DMS153 treated with DMSO at 0.1 percent for 48 hours (cell line): ENCODE data around the gene CCDC85C.

ENCODE experiments used
- DNase-seq: peaks from one replicate; lab custom pipeline; 2025; ENCODE audit not compliant: unreplicated experiment; lab: John Stamatoyannopoulos, UW

Gene CCDC85C

DNA sequence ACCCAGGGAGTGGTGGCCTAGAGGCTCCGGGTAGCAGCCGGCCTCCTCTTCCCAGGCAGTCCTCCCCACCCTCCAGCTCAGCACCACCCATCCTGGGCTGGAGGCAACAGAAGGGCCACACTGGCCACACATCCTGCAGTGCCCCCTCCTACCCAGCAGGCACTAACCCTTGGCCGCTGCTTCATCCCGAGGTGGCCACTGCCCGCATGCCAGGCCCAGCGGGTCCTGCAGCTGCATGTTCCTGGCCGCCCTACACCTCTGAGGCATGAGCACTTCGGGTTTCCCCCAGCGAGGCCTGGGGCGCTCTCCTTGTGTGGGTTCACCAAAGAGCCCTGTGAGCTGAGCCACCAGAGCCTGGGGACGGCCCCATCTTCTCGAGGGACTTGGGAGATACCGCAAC is 61.4 kb downstream of the CCDC85C start:
- DNase-seq = no peak

DNA sequence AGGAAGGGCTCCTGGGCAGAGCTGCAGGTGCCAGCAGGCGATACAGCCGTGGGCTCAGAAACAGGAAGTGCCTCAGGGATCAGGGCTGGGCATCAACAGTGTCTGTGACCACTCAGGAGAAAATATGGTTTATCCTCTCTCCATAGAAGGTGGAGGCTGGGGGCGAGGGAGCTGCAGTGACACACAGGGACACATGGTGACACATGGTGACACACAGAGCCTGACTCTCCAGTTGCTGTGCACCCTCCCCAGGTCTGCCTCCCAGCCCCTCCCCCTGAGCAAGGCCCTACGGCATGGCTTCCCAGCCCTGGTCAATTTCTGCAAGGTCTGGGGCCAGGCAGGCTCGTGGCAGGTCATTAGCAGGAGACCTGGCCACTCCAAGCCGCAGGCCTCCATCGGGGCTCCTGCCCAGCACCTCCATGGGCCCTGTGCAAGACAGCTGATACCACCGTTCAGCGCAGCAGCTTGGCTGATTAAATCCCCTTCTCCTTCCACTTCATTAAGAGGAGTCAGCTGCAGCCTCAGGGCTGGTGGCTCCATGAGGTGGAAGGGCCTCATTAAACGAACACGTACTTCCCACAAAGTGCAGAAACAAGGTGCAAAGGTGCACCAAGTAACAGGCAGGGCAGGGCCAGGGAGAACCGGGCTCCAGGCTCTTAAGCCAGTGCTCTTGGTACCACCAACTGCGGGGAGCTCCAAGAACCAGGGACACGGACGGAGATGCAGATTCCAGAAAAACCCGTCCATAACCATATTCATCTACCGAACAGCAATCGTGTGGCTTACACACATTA is 62.1 kb downstream of the CCDC85C start:
- no peak for DNase-seq

DNA sequence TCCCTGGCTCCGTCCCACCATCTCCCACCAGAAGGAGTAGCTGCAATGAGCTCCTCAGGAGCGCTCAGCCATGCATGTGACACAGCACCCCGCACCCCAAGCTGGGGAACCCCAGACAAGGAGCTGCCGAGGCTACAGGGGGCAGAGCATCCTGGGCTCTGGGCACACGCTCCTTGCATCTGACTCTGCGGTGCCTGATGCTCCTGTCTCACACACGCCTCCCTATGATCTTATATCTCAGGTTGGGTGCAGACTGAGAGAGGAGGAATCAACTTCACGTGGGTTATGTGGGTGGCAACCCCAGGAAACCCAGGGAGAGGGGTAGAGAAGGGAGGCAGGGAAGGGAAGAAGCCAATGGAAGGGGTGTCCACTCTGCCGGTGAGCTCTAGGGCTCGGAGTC is 62.8 kb downstream of the CCDC85C start:
- DNase-seq = no peak

DNA sequence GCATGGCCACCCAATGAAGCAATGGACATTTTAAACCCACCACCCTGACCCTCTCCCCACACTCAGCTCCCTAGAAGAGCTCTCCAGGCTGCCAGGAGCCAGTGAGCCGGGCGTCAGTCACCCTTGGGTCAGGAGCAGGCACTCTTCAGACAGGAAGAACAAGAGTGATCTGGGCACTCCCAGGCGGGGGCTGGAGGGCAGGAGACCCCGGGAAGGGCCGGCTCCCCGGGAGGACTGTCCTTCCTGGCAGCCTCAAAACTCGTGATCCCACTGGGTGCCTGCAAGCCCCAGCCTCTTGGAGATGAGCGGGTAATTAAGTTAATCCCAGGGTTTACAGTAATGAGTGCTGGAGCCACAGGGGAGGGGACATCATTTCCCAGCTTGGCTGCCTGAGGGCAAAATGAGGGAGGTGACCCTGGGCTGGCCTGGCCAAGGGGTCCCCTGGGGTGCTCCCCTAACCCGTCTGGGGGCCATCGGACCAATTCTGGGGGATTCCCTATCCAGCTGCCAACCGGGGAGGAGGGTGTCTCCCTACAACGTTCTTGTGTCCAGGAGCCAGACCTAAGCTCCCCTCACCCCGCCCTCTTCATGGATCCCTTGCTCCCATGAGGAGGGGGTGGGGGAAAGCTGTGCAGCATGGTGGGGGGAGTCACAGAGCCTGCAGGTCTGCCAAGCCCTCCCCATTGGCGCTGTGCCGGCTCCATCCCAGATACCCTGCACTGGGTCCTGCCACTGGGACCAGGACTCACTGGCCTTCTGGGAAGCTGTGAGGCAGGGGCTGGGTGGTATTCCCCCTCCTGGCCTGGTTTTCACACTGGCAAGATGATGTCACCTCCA is 63.6 kb downstream of the CCDC85C start:
- no peak for DNase-seq

DNA sequence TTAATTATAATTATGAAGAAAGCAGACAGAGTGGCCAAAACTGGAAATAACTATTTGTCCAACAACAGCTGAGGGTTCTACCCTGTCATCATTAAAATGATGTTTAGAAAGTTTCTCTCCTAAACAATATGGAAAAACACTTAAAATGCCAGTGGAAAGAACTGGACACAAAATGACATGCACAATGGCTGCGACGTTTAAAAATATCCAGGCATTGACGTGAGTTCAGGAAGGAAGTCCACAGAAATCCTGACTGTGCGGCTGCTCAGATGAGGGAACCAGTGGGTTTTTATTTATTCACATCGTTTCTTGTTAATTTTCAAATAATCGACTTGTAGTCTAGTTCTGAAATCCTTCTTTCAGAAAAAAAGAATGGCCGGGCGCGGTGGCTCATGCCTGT is 64.5 kb downstream of the CCDC85C start:
- DNase-seq = no peak

DNA sequence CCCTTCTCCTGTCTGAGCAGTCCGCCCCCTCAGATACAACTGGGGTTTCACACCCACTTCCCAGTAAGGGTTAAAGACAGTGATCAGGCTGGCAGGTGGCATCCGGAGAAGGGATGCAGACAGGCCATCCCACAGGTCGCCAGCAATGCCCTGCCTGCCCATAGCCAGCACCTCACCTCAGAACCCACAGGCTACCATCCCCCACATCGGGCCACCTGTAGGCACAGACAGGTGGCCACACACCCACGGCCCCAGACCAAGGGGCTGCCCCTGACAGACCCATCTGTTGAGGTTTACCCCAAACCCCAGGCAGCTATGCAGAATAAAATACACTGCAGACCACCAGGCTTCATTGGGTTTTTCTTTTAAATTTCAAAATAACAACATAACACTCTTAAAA is 65.3 kb downstream of the CCDC85C start:
- no peak for DNase-seq

DNA sequence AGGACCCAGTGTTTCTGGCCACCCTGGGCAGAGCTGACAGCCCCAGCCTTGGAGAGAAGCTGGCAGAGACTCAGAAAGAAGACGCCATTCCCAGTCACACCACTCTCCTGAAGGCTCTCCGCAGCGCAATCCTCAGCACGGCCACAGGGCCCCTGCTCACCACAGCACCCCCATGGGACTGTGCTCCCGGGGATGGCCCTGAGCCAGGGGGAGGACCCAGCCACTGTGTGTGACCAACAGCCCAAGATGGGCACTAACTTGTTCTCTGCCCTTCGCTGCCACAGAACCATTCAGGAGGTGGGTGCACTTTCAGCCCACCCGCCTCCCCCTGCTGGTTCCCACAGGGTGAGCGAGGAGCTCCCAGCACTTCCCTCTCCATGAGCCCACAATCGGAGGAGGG is 65.7 kb downstream of the CCDC85C start:
- no peak for DNase-seq

DNA sequence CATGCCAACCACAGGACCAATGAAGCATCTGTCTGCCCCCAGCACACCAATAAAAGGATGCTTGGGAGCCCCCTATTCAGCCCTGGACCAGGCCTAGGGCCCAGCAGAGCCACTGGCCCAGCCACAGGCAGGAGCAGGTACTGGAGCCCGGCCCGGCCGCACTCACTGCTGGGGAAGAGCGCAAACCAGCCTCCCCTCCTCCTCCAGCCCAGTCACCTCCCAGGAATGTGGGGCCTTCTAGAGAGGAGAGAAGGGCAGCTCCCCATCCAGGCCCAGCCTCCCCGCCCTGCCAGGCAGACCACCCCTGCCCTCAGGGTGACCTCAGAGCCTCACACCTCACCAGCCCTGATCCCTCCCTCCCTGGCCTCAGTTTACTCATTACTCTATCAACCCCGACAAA is 66.6 kb downstream of the CCDC85C start:
- DNase-seq = no peak

DNA sequence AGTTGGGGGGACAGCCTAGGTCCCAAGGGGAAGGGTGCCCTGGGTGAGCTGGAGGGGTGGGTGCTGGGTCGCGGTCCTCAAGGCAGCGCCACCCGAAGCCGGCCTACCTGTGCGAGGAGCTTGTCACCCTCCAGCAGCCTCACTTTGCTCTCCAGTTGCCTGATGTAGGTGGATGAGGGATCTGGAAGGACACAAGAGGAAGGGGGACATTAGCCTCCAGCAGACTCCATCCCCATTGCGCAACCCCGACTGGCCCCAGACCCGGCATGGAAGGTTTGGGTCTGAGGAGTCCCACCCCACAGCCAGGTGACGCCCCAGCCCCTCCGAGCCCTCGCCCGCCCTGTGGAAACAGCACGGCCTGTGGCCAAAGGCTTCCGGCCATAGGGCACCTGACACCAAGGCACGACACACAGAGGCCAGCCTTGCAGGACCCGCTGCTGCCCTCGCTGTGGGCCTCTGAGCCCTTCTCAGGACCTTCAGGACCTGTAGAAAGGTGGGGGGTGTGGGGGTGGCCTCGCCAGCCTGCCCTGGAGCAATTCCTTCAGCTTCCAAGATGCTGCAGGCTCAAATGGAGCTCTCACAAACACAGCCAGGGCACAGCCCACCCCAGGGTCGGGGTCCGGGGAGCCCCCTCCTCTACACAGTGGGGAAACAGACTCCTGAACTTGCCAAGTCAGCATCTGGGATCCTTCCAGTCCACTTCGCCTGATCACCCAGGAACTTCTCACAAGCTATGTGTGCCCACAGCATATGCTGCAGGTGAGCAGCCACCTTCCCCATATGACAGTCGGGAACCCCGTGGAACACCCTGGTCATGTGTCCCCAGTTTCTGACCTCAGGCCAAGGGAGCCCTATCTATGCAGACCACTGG is 67.9 kb downstream of the CCDC85C start:
- DNase-seq = no peak

DNA sequence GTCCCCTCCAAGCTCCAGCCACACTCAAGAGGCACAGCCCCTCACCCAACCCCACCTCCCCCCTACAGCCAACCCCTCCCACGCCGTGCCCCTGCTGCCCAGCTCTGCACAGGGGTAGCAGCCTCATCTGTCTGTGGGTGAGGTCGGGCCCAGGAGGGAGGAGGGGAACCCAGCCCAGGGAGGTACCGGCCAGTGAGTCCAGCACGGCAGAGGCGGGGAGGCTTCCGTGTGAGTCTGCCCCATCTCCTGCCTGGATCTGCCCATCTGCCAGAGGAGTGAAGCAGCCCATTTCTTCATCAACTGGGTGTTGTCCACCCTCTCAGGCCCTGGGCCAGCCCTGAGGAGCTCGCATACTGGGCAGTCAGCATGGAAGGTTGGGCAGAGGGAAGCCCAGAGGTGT is 68.6 kb downstream of the CCDC85C start:
- no peak for DNase-seq

DNA sequence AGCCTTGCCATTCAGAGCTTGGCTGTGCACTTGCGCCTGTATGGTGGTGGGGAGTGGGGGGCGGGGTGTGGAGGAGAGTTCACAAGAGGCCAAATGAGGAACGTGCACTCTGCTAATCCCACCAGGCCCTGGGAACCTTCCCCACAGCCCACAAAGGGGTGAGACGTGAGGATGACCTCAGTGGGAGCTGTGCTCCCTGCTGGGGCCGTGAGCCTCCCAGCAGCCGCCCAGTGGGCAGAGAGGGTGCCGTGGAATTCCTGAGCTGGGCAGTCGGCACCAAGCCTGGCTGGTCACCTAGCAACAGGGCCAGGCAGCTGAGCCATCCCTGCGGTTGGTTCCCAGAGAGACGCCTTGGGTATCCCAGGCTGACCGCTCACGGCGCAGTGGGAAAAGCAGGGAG is 69.1 kb downstream of the CCDC85C start:
- no peak for DNase-seq

DNA sequence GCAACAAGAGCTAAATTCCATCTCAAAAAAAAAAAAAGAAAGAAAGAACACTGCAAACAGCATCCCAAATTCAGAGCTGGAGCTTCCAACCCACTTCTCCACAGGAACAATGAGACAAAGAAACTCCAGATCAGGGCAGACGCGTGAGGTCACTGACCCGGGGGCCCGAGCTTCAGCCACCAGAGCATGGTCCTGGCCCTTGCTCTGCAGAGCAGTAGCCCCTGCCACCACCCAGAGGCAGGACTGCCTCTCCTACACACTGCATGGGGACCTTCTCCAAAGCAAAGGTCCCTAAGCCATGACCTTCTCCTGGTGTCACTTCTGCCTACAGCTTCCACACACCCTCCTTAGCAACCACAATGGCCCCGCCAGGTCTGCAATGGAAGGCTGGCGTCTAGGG is 69.7 kb downstream of the CCDC85C start:
- DNase-seq = no peak

DNA sequence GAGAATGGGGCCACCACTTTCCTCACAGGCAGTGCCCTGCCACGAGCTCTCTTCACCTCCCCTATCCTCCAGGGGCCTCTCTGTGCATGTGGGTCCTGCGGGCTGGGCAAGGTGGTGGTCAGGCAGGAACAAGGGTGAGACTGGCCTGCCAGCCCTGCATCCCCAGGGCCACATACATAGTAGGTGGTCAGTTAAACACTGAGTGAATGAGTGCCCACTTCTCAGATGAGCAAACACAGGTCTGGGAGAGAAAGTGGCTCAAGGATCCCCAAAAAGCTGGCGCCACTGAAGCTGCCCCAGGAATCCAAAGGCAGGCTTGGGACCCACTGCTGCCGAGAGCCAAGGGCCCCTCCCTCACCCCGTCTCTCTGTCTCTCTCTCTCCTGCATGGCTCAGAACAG is 71.7 kb downstream of the CCDC85C start:
- DNase-seq = no peak

DNA sequence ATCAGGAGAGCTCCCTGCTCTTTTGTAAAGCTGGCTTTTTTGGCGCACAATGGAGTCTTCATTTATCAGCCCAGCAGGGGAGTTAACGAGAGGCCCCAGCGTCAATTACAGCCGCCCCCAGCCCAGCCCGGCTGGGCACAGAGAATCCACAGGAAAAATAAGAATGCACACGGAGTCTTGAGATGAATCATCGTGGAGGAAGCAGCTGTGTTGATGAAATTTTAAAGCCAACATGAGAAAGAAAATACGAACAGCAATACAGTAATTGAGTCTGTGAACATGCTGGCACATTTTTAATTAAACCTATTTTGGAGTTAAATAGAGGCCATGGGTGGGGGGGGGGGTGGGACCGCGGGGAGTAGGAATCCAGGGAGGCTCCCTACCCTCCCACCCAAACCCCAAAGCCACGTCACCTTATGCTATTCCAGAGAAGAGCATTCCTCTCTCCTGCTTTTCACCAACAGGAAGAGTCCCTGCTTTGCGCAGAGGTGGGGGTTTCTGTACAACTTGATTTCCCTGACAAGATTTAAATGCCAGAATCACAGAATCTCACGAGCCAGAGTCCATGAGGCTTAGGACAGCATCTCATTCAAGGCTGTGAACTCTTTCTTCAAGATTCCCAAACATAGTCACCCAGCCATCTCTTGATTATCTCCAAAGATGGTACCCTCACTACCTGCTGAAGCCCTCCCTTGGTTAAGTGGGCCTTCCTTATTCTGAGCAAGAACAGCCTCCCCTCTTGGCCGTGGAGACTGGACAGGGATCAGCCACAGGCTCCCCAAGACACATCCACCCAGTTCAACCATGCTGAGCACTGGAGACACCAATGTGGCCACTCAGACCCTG is 72.5 kb downstream of the CCDC85C start:
- DNase-seq = no peak

DNA sequence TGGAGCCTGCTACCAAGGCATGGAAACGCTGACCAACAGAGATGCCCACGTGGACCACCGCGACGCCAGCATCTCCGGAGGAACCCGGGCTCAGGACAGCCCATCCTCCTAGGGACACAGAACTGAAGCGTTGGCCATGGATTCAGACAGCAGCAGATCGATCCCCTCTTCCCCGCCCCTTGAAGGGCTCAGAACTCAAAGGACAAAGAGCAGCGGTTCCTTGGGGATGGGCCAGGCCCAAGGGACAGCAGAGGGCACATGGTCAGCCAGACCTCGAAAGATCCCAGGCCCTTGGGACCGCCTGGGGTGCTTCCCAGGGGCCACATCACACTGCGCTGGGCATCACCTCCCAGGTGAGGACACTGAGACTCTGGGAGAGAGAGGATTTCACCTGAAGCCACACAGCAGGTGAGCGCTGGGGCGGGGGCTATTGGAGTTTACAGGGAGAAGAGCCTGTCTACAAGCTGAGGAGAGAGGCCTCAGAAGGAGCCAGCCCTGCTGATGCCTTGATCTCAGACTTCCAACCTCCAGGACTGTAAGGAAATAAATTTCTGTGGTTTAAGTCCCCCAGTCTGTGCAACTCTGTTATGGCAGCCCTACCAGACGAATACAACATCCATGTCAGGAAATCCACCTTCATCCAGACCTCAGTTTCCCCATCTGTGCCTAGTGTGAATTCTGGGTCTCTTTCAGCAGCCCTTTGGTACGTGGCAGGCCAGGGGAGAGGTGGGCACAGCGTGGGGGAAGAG is 73.4 kb downstream of the CCDC85C start:
- DNase-seq = no peak

DNA sequence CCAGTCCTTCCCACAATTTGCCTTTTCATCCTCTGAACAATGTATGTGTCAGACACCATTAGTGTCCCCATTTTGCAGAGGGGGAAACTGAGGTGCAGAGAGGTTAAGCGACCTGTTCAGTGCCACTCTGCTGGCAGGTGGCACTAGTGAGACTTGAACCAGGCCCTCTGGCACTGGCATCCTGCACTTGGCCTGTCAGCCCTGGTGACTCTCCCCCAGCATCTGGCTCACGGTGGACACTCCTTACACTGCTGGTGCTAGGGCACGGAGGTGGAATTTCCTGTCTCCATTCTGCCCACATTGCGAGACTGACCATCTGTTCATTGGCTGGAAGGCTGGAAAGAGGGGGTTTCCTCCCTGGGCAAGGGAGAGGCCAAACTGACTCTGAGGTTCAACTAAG is 74.1 kb downstream of the CCDC85C start:
- no peak for DNase-seq

DNA sequence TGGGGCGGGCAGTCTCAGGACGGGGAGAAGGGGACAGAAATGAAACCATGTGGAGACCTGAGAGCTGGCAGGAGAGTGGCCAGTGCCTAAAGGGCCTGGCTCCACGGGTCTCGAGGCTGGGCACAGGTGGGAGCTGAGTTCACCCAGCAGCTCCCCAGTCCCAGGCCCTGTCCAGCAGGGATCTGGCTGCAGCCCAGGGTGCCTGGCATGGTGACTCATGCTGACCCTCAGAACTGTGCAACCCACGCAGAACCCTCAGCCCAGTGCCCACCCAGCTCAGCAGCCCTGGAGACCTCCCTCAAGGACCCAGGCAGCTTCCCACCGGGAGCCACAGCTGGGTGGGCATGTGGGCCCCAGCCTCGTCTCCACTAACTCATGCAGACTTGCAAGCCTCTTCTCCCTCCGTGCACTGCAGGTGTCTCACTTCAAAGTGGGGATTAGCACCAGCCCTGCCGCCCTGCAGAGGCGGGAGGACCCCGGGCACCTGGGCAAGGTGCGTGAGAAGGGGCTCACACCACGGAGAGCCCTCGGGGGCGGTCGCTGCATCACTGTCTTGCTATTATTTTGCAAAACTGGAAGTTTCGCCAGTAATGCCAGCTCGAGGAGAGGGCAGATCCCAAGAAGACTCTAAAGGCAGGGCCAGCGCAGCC is 76.5 kb downstream of the CCDC85C start:
- no peak for DNase-seq

DNA sequence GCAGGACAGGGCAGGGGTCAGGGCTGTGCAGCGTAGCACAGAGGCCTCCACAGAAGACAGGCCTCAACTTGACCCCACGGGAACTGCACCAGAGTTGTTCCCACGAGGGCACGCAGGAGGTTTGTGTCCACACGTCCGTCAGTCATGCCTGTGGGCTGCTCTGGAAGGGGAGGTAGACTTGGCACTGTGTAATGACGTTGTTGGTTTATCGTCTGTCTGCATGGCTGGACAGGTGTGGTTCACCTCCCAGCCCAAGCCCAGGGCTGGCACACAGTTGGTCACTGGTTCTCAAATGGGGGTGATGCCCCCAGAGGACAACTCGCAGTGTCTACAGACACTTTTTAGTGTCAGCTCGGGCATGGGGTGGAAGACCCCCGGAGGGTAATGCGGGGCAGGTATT is 77.0 kb downstream of the CCDC85C start:
- DNase-seq = no peak

DNA sequence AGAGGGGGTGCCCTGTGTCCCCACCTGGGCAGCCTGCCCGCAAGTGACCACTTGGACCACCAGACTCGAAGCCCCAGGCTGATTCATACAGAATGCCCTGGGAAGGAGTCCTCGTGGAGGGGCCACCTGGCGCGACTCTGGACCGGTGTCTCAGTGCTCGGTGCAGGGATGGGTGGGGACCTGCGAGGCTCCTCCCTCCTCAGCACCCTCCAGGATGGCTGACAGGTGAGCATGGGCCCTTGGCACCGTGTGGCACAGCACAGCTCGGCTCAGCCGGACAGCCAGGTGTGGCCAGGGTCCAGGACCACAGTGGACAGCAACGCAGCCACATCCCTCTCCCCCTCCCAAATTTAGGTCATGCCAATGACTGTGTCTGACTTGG is 78.3 kb downstream of the CCDC85C start:
- DNase-seq = no peak
